HL-60 (cell line): ENCODE measurements around the gene PRDM16.

Experiments used
- CTCF ChIP-seq: IDR thresholded peaks from one replicate; pipeline ENCODE4 v1.5.1; 2011; ENCODE audit warnings: low read length, control low read depth, inconsistent platforms; ENCODE audit not compliant: insufficient read depth
- POLR2AphosphoS5 ChIP-seq: IDR thresholded peaks from 2 replicates; pipeline ENCODE4 v1.6.1; 2012; ENCODE audit warnings: low read depth

GRCh38 chr1:3249231-3249630, 180.2 kb downstream of the PRDM16 start:
- no peak for TF ChIP-seq POLR2AphosphoS5
- no peak for TF ChIP-seq CTCF
